Lower leg skin (tissue), 4 donors: ENCODE results near the gene FBXL16. TPM values are rescaled to one million over a fixed set of nuclear protein-coding genes. Genes with fewer than 3 reads are reported as not detected.

Experiments used
- DNase-seq, 2 donors: peaks; one replicate each; pipeline ENCODE4 v3.0.0-alpha.2; 2019; ENCODE audit warnings: low spot score in 2 of 2
- H3K4me3 ChIP-seq: fragments of 200-600 bp; sonication (generic); 2 replicates; pipeline ENCODE4 v1.5.1; 2017; ENCODE audit warnings: mild to moderate bottlenecking, low read depth; ENCODE audit not compliant: poor library complexity, severe bottlenecking
- CTCF ChIP-seq, 3 donors: fragments of 450-650 bp; IDR thresholded peaks; one replicate each; pipeline ENCODE4 v1.5.1; 2016; ENCODE audit warnings: antibody characterized with exemption in 3 of 3, mild to moderate bottlenecking in 3 of 3, moderate library complexity in 2 of 3
- POLR2A ChIP-seq, 2 donors: fragments of 450-650 bp; IDR thresholded peaks; one replicate each; pipeline ENCODE4 v1.6.1; 2016 to 2017; ENCODE audit warnings: antibody characterized with exemption in 2 of 2, mild to moderate bottlenecking in 1 of 2, moderate library complexity in 1 of 2
- WGBS, 2 donors: methylation state at CpG; one replicate each; pipeline ENCODE4 v1.1.5; 2018; 5-methylcytosine and 5-hydroxymethylcytosine counted together
- intact Hi-C: fragments of 100-400 bp; cut with DNase I; formaldehyde crosslinking; loops from one replicate; pipeline ENCODE4 v1.15.0; 2023; ENCODE audit warnings: low total_unique reads
- total RNA-seq, 4 donors: library from RNA; depleted of rRNA; stranded (reverse); fragments of >200 nt; gene quantifications; one replicate each; pipeline ENCODE4 v1.1.0, GENCODE V29; 2016

Gene FBXL16
- total RNA-seq, 4 donors from 2014 or later: 18.3 to 33.6 (median 25.2) TPM

- TF ChIP-seq POLR2A (IDR thresholded peaks at IDR 0.05): no peak
- TF ChIP-seq CTCF (IDR thresholded peaks at IDR 0.05): no peak
- DNase-seq: no peak
- intact Hi-C loops: loop anchor here (10.0 kb wide), 1 partner anchor 117 kb away; no protein-coding TSS in a partner anchor
- no peak overlapping the region for H3K4me3 ChIP-seq
- WGBS, 2 donors: 53 to 79% methylated on average over 29 to 32 of the region's 35 CpGs
These were observed 44.3 kb downstream of the FBXL16 start for GRCh38 chr16:661184-661821.

GRCh38 chr16:660459-661183 is 45.0 kb downstream of the FBXL16 start:
- TF ChIP-seq POLR2A (IDR thresholded peaks at IDR 0.05) (no peak), CTCF (IDR thresholded peaks at IDR 0.05) (no peak)
- intact Hi-C loops: loop anchor here (10.0 kb wide), 1 partner anchor 116 kb away; no protein-coding TSS in a partner anchor
- no peak overlapping the region for H3K4me3 ChIP-seq
- 31 to 65% methylated on average over 17 to 23 of the region's 43 CpGs for WGBS, 2 donors
- peak; percentile 68 to 96 for DNase-seq

- no peak for DNase-seq
- TF ChIP-seq POLR2A (IDR thresholded peaks at IDR 0.05) (no peak), CTCF (IDR thresholded peaks at IDR 0.05) (no peak)
- H3K4me3 ChIP-seq: no peak overlapping the region
- WGBS, 2 donors: 61 to 66% methylated on average over 3 to 6 of the region's 6 CpGs
- intact Hi-C loops: loop anchor here (10.0 kb wide), 1 partner anchor 115 kb away; no protein-coding TSS in a partner anchor
These were observed 45.5 kb downstream of the FBXL16 start for GRCh38 chr16:660132-660458.

- 83 to 86% methylated on average over 8 to 16 of the region's 20 CpGs for WGBS, 2 donors
- DNase-seq: no peak
- intact Hi-C loops: loop anchor here (10.0 kb wide), 1 partner anchor 115 kb away; no protein-coding TSS in a partner anchor
- TF ChIP-seq POLR2A (IDR thresholded peaks at IDR 0.05) (no peak), CTCF (IDR thresholded peaks at IDR 0.05) (no peak)
- H3K4me3 ChIP-seq: no peak overlapping the region
These were observed 46.0 kb downstream of the FBXL16 start for GRCh38 chr16:659618-660017.

DNA sequence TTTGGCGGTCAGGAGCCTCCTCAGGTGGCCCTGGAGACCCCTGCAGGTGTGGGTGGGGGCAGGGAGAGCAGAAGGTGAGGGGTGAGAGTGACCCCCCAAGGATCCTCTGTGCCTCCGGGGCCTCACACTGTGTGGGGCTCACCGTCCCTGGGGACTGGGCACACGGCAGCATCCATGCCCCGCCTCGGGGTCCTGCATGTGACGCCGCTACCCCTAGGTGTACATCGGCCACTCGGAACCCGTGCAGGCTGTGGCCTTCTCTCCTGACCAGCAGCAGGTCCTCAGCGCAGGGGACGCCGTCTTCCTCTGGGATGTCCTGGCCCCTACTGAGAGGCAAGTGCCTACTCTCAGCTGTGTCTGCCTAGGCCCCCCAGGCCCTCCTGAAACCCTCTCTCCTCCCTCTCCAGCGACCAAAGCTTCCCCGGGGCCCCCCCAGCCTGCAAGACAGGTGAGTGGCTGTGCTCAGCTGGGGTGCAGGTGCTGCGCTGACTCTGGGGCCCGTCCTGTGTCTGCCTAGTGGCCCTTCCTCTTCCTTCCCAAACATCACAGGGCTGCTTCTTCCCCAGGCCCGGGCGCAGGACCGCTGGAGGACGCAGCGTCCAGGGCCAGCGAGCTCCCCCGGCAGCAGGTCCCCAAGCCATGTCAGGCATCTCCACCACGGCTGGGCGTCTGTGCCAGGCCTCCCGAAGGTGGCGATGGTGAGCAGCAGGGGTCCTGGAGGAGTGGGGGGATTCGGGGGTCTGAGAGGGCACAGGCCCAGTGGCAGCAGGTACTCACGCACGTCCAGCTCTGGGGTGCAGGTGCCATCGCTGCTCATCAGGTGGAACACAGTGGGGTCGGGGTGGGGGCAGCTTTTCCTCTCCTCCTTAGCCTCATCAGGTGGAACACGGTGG is 46.7 kb downstream of the FBXL16 start:
- H3K4me3 ChIP-seq: no peak overlapping the region
- DNase-seq: no peak
- TF ChIP-seq CTCF (IDR thresholded peaks at IDR 0.05): no peak
- no peak for TF ChIP-seq POLR2A (IDR thresholded peaks at IDR 0.05)
- WGBS, 2 donors: 92 to 93% methylated on average over 23 to 32 of the region's 35 CpGs
- intact Hi-C loops: no loop called here
